ENCODE measurements around the gene ZSWIM9.
A peak's percentile ranks its signal among the peaks of the same experiment; 100 is the strongest.

Gene ZSWIM9

DNA sequence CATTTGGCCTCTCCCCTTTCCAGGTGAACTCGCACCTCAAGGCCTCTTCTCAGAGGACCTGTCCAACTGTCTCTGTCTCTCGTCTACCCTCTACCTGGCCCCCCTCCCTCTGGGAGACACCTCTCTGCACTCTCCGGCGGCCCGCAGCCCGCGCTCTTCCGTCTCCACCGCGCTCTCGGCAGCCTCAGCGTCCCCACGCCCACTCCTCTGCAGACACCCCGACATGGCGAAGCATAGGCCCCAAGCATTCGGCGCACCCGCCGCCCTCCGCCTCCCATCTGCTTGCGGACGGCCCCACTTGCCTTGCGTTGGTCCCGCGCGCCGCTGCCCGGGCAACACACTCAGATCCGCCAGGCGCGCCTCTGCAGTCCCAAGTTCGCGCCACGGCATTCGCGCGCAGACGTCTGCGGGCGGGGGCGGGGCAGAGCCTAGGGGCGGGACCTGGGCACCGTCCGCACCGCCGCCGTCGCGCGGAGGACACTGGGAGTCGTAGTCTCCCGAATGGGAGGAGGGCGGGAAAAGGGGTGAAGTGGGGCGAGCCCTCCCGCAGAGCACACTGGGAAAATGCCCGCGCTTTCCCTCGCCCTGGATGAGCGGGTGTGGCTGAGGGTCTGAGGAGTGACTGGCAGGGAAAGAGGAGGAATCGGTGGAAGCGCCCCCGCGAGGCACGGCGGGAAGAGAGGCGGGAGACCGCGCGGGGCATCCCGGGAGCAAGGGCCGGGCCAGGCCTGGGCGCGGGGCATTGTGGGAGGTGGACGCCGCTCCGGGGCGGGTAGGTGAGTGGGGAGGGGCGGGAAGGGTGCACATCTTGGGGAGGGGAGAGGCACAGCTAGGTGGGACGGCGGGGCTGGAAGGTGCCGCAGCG, at the start of gene ZSWIM9, which contains the start of gene LIG1:
TSS of gene ZSWIM9 (plus strand) at position 742 of the 865 bp plus-strand sequence. CDS start 1,123 bp downstream, outside the sequence.
TSS of gene LIG1 (minus strand) at position 406 of the 865 bp plus-strand sequence. CDS start 4,778 bp downstream, outside the sequence.
- DNase-seq = peak; percentile 96

DNA sequence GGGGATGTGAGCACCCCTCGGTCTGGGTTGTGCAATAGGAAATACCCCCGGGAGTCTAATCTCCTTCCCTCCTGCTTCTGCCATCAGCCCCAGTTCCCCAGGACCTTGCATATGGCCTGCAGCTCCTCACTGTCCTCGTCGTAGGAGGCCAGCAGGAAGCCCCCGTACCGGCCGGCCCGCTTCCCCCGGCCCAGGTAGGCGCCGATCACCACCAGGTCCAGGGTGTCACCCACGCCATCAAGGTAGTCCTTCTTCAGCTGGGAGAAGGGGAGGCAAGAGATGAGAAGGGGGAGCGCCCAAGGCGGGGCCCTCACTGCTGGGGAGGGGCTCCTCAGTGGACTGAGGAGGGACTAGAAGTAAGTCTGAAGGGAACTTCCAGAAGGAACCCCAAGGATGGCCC, 49.4 kb upstream of the ZSWIM9 start:
- no peak for DNase-seq

DNA sequence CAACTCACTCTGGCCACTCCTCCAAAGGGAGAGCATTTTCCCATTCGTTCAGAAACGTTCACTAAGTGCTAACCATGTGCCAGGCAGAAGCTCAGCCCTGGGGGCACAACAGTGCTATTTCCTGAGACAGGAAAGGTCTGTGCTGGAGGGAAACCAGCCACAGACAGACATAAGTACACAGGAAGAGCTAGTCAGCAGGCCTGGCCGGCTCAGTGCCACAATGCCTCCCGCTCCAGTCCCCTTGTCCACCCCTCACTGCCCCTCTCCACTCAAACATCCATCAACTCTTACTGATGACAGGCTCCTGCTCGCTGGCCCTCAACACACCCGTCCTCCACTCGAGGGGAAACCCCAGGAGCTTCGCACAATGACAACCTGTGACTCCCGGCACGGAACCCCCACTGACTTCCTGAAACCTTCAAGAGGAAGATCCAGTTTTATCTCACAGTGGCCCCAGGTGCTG, 48.5 kb upstream of the ZSWIM9 start:
- DNase-seq = no peak

DNA sequence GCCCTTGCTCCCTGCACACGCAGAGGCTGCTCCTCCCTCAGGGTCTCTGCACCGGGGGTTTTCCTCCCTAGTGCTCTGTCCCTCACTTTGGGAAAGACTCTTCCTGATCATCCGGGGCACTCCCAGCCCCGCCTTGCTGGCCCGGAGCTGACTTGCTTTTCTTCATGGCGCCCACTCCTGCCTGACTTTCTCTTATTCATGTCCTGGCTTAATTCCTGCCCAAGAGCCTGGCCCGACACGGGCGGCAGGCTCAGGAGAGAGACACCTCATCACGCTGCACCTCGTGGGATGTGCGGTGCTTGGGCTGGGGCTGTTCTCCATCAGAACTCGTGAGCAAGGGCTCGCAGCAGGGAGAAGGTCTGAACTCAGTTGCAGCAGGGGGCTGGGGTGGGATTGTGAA, 48.1 kb upstream of the ZSWIM9 start:
- no peak for DNase-seq

DNA sequence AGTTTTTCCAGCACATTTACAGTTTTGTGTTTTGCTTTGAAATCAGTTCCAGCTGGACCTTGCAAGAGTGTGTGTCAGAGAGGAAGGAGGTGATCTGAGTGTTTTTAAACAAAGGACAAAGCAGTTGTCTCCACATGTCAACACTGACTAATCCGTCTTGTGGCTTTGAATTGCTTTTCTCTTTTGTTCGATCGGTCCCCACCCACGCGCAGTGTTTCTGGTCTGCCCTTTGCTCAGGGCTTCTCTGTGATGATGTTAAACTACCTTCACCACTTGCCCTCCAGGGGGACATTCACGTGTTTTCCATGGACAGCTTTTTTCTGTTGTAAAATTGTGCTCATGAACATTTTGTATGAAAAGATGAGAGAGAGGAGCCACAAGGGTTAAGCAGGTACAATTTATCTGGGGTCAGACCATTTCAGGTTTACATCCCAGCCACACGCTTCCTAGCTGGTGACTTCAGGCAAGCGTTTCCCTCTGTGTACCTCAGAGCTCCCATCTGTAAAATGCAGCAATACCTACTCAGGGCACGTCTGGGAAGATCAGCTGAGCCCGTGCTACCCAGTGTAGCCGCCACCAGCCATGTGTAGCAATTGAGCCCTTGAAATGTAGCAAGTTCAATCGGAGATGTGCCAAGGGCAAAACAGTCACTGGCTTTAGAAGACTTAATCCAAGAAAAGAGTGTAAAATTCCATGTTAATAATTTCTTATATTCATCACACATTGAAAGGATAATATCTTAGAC, 46.4 kb upstream of the ZSWIM9 start:
- no peak for DNase-seq

DNA sequence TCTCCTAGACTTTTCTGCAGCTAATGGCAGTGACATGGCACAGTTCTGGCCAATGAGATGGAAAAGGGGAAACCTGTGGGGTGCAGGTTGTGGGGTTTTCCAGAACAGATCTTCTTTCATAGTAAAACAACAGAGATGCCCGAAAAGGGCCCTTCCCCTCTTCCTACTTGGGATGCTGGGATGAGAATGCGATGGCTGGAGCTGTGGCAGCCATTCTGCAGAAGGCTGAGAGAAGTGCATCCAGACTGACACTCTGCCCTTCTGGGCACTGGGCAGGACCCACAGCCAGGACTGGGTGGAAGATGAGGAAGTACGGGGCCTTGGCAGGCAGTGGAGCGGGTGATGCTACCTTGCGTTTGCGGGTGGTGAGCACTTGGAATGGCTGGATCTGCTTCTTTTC, 42.9 kb upstream of the ZSWIM9 start:
- no peak for DNase-seq

DNA sequence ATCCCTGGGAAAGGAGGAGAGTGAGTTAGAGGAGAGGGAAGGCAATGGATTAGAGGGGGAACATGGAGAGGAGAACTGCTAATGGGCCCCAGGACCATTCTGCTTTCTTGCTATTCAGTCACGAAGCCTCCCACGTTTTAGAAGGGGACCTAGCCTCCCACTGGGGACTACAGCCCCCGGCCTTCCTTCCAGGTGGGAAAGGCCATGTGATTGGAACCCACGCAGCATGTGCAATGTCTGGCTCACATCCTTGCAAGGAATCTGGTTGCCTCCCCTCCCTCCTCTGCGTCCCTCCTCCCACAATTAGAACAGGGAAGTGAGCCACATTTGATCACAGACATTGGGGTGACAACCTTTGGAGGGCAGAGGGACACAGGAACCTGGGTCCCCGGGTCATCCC, 37.4 kb upstream of the ZSWIM9 start:
- no peak for DNase-seq

DNA sequence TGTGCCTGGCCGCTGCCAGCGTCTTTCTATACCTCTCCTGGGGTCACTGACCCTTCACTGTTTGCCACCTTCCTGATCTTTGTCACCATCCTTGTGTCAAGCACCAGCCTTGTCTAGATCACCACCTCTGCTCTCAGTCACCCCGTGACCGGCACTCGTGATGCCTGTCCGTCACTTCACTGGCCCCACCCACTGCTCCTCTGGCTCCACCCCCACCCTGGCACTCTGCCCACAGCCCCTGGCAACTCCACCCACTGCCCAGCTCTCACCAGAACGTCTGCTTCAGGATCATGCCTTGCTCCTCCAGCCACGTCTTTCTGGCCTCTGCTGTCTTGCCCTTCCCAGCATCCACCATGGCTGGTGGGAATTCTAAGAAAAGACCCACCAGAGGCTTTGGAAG, 35.1 kb upstream of the ZSWIM9 start:
- no peak for DNase-seq

DNA sequence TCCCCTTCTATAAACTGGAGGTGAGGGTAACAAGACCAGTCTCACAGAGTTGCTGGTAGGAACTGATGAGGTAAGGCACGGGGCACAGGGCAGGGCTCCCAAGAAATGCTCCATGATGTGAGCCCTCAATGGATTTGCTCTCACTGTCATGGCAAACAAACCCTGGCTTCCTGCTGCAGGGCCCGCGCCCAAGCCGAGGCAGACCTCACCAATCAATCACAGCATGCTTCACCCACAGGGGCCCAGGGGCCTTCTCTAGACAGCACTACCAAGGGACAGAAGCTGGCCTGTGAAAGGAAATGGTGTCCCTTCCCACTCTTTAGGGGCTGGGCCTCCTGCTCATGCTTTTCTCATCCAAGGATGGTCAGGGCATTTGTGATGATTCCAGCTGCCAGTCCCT, 33.9 kb upstream of the ZSWIM9 start:
- no peak for DNase-seq

DNA sequence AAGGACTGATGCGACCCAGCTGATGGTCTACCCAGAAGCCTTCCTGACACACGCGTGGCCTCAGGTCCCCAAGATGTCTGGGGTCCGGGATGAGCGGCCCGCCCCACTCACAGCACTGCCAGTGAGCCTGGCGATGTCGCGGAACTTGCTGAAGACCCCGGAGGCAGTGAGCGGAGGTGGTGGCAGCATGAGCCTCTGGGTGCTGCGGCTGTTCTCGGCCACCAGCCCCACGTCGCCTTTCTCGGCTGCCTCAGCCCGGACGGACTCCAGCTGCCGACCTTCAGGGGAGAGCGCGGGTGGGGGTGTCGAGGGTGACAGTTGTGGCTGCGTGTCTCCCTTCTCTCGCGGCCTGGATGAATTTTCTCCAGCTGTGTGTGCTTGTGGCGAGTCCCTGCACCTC, 33.1 kb upstream of the ZSWIM9 start:
- no peak for DNase-seq

DNA sequence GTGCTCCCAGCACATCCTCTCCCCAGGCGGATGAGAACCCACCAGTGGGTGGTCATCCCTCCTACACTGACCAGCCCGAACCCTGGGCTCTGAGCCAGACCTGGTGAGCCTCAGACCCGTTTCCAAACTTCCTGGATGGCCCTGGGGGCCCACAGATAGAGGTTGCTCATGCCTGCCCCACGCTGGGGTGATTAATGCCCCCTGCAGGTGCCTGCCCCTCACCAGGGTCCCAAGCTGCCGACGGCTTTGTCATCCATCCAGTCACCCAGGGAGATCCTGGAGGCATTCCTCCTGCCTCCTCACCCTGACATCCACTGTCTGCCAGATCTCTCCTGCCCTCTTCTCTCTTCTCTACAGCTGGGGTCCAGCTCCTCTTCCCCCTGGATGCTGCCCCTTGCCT, 31.4 kb upstream of the ZSWIM9 start:
- DNase-seq = no peak

DNA sequence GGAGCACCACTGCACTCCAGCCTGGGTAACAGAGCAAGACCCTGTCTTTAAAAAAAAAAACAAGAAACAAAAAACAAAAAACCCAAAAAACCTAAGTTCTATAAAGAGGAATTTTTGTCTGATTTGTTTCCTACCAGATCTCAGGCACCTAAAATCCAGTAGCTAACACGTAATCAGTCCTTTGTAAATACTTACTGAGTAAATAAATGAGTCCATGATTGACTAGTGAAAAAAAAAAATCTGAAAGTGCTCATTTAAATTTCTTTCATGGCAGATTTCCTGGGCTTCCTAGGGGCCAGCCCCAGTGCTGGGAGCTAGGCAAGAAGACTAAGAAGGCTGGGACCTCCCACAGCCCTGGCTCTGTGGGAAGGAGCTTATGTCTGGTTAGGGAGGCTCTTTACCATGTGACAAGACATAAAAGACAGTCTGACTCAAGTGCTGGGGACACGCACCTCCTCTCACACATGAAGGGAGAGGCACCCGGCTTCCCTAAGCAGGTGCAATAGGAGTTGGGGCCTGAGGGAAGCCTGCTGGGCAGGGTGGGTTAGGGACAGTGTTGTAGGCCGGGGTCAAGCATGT, 22.8 kb upstream of the ZSWIM9 start:
- DNase-seq = no peak

DNA sequence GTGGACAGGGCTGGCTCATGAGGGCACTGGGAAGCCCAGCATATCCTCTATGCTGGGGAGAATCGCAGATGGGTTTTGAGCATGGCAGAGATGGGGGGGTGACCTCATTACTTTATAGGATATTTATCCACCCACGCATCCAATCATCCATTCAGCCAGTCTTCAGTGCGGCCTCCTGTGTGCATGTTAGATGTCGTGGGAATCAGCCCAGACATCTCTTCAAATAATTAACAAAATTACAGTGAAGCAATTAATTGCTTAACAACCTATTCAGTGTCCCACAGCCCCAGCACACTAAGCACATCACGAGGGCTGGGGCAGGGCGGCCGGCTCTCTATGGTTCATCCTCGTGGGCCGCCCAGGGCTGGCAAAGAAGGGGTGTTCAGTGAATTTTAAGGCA, 21.9 kb upstream of the ZSWIM9 start:
- no peak for DNase-seq

DNA sequence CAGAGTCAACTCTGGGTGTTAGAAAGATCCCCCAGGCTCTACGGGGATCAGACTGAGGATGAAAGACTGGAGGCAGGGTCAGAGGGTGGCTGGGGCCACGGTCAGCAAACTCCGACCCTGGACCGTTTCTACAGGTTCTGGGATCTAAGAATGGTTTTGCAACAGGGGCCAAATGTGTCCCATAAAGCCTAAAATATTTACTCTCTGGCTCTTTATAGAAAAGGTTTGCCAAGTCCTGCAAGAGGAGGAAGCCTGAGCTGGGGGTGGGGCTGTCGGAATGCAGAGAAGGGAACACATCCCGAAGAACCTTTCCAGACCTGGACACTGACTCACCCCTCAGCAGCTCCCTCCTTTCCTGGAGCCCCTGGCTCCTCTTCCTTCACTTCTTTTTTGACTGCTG, 21.1 kb upstream of the ZSWIM9 start:
- DNase-seq = no peak

DNA sequence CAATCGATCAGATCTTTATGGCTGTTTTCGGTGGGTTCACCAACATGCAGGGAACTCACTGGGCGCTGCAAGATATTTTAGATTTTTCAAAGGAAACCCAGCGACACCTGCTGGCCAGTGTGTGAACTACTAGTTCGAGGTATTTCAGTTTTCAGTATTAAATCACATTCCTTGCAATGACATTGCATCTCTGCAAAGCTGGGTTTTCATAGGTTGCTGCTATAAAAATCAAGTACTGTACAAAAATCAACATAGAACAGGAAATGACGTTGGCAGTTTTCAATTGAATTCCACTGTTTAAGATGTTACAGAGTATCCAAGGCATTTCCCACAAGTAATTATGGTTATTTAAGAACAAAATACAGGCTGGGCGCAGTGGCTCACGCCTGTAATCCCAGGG, 17.9 kb upstream of the ZSWIM9 start:
- DNase-seq = peak; percentile 7

DNA sequence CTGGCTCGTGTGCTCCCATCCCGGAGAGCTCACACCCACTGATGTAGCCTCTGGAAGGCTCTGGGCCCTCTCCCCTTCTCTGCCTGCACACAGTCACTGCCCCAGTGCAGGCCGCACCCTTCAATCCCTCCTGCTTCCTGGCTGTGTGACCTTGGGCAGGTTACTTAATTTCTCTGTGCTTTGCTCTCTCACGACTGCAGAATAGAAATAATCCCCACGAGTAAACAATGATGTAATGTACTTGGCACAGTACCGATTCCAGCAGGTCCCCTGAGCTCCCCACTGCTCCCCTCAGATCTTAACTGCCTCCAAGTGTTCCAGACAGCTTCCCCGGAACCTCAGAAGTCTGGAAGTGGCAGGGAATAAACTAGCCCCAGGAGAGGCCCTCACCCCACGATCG, 16.5 kb upstream of the ZSWIM9 start:
- DNase-seq = no peak

DNA sequence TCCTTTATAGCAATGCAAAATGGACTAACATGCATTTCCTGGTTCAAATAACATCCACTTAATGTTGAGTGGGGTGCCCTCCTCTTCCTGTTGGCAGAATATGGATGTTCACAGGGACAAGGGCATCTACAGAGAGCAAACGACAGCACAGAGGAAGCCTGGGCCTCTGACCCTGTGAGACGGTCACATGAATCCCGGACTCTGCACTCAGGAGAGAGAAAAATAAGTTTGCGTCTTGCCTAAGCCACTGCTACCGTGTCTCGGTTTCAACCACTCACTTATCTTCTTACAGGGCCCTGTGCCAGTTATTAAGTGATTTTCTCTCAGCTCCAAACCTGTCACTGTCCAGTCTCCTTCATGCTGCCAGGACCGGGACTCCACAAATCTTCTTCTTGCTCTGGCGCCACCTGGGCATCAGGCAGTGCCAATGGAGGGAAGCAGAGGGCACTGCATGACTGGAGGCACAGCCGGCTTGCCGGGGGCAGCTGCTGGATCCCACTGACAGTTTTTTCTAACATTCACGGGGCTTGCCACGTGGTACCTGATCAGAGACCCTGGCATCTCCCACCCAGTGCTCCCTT, 12.2 kb upstream of the ZSWIM9 start:
- DNase-seq = no peak

DNA sequence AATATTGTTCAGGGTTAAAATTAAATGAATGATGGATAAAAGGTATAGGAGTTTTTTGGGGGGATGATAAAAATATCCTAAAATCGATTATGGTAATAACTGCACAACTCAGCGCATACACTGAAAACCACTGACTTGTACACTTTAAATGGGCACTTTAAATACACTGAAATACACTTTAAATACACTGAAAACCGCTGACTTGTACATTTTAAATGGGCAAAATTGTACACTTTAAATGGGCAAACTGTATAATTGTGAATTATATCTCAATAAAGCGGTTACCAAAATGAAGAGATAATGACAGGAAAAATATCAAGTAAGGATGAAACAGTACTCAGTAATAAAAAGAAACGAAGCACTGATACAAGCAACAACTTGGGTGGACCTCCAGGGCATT, 1.8 kb upstream of the ZSWIM9 start:
- DNase-seq = no peak

DNA sequence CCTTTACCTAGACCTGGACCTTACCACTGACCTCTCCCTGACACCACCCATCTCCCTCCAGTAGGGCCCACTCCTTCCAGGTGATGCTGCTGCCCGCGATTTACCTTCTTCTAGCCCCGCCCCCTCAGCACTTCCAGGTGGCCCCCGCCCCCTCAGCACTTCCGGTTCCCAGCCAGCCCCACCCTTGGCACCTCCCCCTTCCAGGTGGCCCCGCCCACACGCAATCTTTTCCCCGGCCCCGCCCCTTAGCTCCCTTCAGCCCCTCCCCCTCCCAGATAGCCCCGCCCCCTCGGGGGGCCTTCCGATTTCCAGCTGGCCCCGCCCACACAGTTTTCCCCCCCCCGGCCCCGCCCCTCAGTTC, 922 bp upstream of the ZSWIM9 start:
- DNase-seq = peak; percentile 79

DNA sequence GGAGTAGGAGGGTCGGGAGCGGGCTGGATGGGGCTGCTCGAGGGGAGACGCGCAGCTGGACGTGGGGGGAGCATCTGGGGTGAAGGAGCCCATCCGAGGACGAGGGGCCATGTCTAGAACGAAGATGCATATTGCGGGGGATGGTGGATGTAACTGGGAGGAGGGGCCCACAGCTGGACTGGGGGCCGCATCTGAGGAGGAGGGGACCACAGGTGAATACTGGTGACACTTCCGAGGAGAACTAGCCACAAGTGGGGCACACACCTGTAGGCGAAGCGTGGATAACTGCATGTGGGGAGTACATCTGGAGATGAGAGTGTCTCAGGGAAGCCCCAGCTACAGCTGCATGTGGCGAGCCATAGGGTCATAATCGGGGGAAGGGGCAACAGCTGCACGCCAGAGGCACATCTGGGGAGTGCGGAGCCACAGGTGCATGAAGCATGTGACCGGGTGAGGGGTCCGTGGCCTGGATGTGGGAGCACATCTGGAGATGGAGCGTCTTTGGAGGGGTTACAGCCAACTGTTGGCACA, 402 bp downstream of the ZSWIM9 start:
- DNase-seq = no peak

DNA sequence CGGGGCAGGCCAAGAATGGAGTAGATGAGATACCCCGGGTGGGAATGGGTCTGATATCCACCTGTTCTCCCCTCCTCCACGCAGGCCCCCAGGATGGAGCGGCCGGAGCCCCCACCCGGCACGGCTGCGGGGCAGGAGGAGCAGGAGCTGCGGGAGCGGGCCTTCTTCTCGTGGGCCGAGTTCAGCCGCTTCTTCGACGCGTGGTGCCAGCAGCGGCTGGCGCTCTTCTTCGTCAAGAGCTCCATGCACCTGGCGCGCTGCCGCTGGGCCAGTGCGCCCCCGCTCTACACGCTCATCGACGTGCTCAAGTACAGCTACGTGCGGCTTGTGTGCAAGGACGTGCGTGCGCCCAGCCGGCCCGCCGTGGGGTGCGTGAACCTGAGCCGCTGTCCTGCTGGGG, 1.2 kb downstream of the ZSWIM9 start:
- DNase-seq = no peak

DNA sequence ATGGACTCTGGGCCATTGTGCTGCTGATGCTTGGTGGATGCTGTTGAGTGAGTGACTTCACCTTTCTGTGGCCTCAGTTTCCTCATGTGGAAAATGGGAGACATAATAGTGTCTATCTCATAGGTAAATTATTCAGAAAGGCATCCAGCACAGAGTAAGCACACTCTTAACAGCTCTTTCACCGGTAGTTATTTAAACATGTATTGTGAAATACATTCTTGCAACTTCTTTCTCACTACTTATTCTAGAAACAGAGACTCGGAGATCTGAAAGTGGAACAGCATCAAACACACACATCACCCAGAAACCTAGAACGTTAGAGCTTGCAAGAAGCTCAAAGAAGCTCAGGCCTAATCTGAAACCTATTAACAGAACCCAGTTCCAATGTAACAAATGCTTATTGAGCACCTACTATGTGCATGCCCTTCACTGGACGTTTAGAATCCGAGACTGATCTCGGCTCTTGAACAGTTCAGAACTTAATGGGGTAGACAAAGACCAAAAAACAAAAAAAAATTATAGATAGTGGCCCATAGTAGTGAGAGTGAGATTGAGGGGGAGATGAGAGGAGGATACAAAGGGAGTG, 4.1 kb downstream of the ZSWIM9 start:
- DNase-seq = no peak

DNA sequence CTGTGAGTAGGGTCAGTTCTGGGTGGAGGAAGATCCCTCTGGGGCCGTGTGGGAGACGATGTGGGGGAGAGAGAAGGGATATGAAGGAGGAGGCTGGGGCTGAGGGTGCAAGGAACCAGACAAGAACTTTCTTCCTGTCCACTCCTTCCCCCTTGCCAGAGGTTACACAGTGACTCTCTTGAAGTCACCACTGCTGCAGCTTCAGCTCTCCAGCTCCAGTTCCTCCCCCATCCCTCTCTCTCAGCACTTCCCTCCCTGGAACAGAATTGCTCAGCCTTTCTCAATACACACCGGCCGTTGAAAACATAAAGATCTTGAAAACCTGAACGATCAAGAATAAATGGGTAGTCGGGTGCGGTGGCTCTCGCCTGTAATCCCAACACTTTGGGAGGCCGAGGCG, 5.1 kb downstream of the ZSWIM9 start:
- DNase-seq = no peak
